ENCODE results near the gene DNAJC21. TPM values are rescaled to one million over a fixed set of nuclear protein-coding genes. Genes with fewer than 3 reads are reported as not detected.
A peak's percentile ranks its signal among the peaks of the same experiment; 100 is the strongest.

DNAJC21 gene
- total and polyA plus RNA-seq, 3 experiments from 2014 or later: 31.0 to 70.6 (median 64.7) TPM

- H3K27ac Mint-ChIP-seq: peak overlapping the region in 2 of 8 donors; percentile 43 to 58
- peaks cover 0 to 5% (median 4%) of the 10 kb centered on the region in 3 donors for H3K36me3 Mint-ChIP-seq
- H3K4me3 ChIP-seq (ENCODE audit: low read length): no peak overlapping the region
- H3K9me3 Mint-ChIP-seq: no peaks in the 10 kb centered on the region
- H3K9me3 ChIP-seq (ENCODE audit: low read length): no peaks in the 10 kb centered on the region
- H3K27me3 Mint-ChIP-seq: no peaks in the 10 kb centered on the region
- H3K27ac ChIP-seq (ENCODE audit: low read depth, low read length): no peak overlapping the region
- no peaks in the 10 kb centered on the region for H3K4me1 ChIP-seq (ENCODE audit: insufficient read depth, low read length)
- H3K36me3 ChIP-seq (ENCODE audit: insufficient read depth, low read length): no peaks in the 10 kb centered on the region
- no peak overlapping the region for H3K4me3 Mint-ChIP-seq
- H3K4me1 Mint-ChIP-seq: no peaks in the 10 kb centered on the region
- ChIA-PET CTCF (interaction anchor here (1.1 to 2.1 kb wide), 3 partner anchors 14 to 419 kb away, joined by 3 to 14 read pairs (median 3); no protein-coding TSS in a partner anchor), POLR2A (no interaction called here)
- DNase-seq: no peak
- H3K27me3 ChIP-seq (ENCODE audit: insufficient read depth, low read length, poor library complexity, severe bottlenecking): no peaks in the 10 kb centered on the region
These were observed 33.5 kb upstream of the DNAJC21 start for GRCh38 chr5:34895641-34896419.

GRCh38 chr5:34897646-34898045 lies 31.7 kb upstream of the DNAJC21 start:
- DNase-seq: no peak
- Mint-ChIP-seq H3K36me3 (peaks cover 0 to 6% (median 5%) of the 10 kb centered on the region in 3 donors), H3K4me1 (no peaks in the 10 kb centered on the region), H3K27me3 (no peaks in the 10 kb centered on the region), H3K27ac (no peak overlapping the region), H3K9me3 (no peaks in the 10 kb centered on the region), H3K4me3 (no peak overlapping the region)
- POLR2A ChIA-PET: no interaction called here
- H3K27me3 ChIP-seq (ENCODE audit: insufficient read depth, low read length, poor library complexity, severe bottlenecking): no peaks in the 10 kb centered on the region
- no peaks in the 10 kb centered on the region for H3K4me1 ChIP-seq (ENCODE audit: insufficient read depth, low read length)
- H3K27ac ChIP-seq (ENCODE audit: low read depth, low read length): no peak overlapping the region
- no peaks in the 10 kb centered on the region for H3K36me3 ChIP-seq (ENCODE audit: insufficient read depth, low read length)
- H3K9me3 ChIP-seq (ENCODE audit: low read length): no peaks in the 10 kb centered on the region
- CTCF ChIA-PET: interaction anchor here (0.7 to 3.1 kb wide), 10 partner anchors 13 to 413 kb away, joined by 3 to 37 read pairs (median 5); partner anchors contain the start of genes DNAJC21 and TTC23L
- H3K4me3 ChIP-seq (ENCODE audit: low read length): no peak overlapping the region

- no peak overlapping the region for H3K27ac Mint-ChIP-seq
- no peak overlapping the region for H3K27ac ChIP-seq (ENCODE audit: low read depth, low read length)
- H3K27me3 ChIP-seq (ENCODE audit: insufficient read depth, low read length, poor library complexity, severe bottlenecking): no peaks in the 10 kb centered on the region
- H3K4me1 Mint-ChIP-seq: no peaks in the 10 kb centered on the region
- no peak overlapping the region for H3K4me3 ChIP-seq (ENCODE audit: low read length)
- ChIA-PET POLR2A (no interaction called here), CTCF (interaction anchor here (0.7 to 3.1 kb wide), 12 partner anchors 13 to 414 kb away, joined by 3 to 37 read pairs (median 5); partner anchors contain the start of genes BRIX1, DNAJC21, RAD1 and TTC23L)
- no peaks in the 10 kb centered on the region for H3K9me3 ChIP-seq (ENCODE audit: low read length)
- DNase-seq: peak; percentile 30 to 67 (median 31)
- H3K36me3 Mint-ChIP-seq: peaks cover 0 to 7% (median 7%) of the 10 kb centered on the region in 3 donors
- no peak overlapping the region for H3K4me3 Mint-ChIP-seq
- no peaks in the 10 kb centered on the region for H3K36me3 ChIP-seq (ENCODE audit: insufficient read depth, low read length)
- no peaks in the 10 kb centered on the region for H3K4me1 ChIP-seq (ENCODE audit: insufficient read depth, low read length)
- no peaks in the 10 kb centered on the region for H3K27me3 Mint-ChIP-seq
- no peaks in the 10 kb centered on the region for H3K9me3 Mint-ChIP-seq
These were observed 31.0 kb upstream of the DNAJC21 start for GRCh38 chr5:34898258-34898895.

- no peaks in the 10 kb centered on the region for H3K27me3 Mint-ChIP-seq
- no peak overlapping the region for H3K27ac ChIP-seq (ENCODE audit: low read depth, low read length)
- no peaks in the 10 kb centered on the region for H3K9me3 ChIP-seq (ENCODE audit: low read length)
- H3K36me3 Mint-ChIP-seq: peaks cover 0 to 11% (median 11%) of the 10 kb centered on the region in 3 donors
- H3K36me3 ChIP-seq (ENCODE audit: insufficient read depth, low read length): no peaks in the 10 kb centered on the region
- no peaks in the 10 kb centered on the region for H3K27me3 ChIP-seq (ENCODE audit: insufficient read depth, low read length, poor library complexity, severe bottlenecking)
- POLR2A ChIA-PET: no interaction called here
- CTCF ChIA-PET: interaction anchor here (0.9 to 3.1 kb wide), 7 partner anchors 14 to 415 kb away, joined by 3 to 37 read pairs (median 6); partner anchors contain the start of genes BRIX1 and RAD1
- H3K4me3 Mint-ChIP-seq: no peak overlapping the region
- DNase-seq: no peak
- H3K4me1 Mint-ChIP-seq: no peaks in the 10 kb centered on the region
- H3K9me3 Mint-ChIP-seq: no peaks in the 10 kb centered on the region
- H3K27ac Mint-ChIP-seq: no peak overlapping the region
- no peaks in the 10 kb centered on the region for H3K4me1 ChIP-seq (ENCODE audit: insufficient read depth, low read length)
- H3K4me3 ChIP-seq (ENCODE audit: low read length): no peak overlapping the region
These were observed 30.3 kb upstream of the DNAJC21 start for GRCh38 chr5:34899066-34899465.

- ChIA-PET POLR2A (no interaction called here), CTCF (interaction anchor here (3.1 kb wide), 1 partner anchor 377 kb away, joined by 37 read pairs; no protein-coding TSS in a partner anchor)
- Mint-ChIP-seq H3K4me3 (no peak overlapping the region), H3K4me1 (no peaks in the 10 kb centered on the region), H3K27me3 (no peaks in the 10 kb centered on the region), H3K36me3 (peaks cover 0 to 17% (median 11%) of the 10 kb centered on the region in 3 donors), H3K27ac (no peak overlapping the region), H3K9me3 (no peaks in the 10 kb centered on the region)
- H3K27ac ChIP-seq (ENCODE audit: low read depth, low read length): no peak overlapping the region
- H3K36me3 ChIP-seq (ENCODE audit: insufficient read depth, low read length): no peaks in the 10 kb centered on the region
- no peaks in the 10 kb centered on the region for H3K9me3 ChIP-seq (ENCODE audit: low read length)
- H3K4me3 ChIP-seq (ENCODE audit: low read length): no peak overlapping the region
- H3K4me1 ChIP-seq (ENCODE audit: insufficient read depth, low read length): no peaks in the 10 kb centered on the region
- DNase-seq: no peak
- H3K27me3 ChIP-seq (ENCODE audit: insufficient read depth, low read length, poor library complexity, severe bottlenecking): no peaks in the 10 kb centered on the region
These were observed 28.7 kb upstream of the DNAJC21 start for GRCh38 chr5:34900652-34901051.

- Histone ChIP-seq H3K36me3 (ENCODE audit: insufficient read depth, low read length) (no peaks in the 10 kb centered on the region), H3K27ac (ENCODE audit: low read depth, low read length) (no peak overlapping the region), H3K4me1 (ENCODE audit: insufficient read depth, low read length) (no peaks in the 10 kb centered on the region), H3K9me3 (ENCODE audit: low read length) (no peaks in the 10 kb centered on the region), H3K4me3 (ENCODE audit: low read length) (no peak overlapping the region), H3K27me3 (ENCODE audit: insufficient read depth, low read length, poor library complexity, severe bottlenecking) (no peaks in the 10 kb centered on the region)
- Mint-ChIP-seq H3K9me3 (no peaks in the 10 kb centered on the region), H3K27me3 (no peaks in the 10 kb centered on the region), H3K4me3 (no peak overlapping the region), H3K4me1 (no peaks in the 10 kb centered on the region), H3K27ac (peak overlapping the region in 1 of 8 donors; percentile 4), H3K36me3 (peaks cover under 1 to 21% (median 9%) of the 10 kb centered on the region in 3 donors)
- ChIA-PET POLR2A (no interaction called here), CTCF (interaction anchor here (1.4 to 2.0 kb wide), 2 partner anchors 9 to 380 kb away, joined by 4 to 8 read pairs; no protein-coding TSS in a partner anchor)
- no peak for DNase-seq
These were observed 26.1 kb upstream of the DNAJC21 start for GRCh38 chr5:34903260-34903659.

- CTCF ChIA-PET: interaction anchor here (1.0 kb wide), 1 partner anchor 10 kb away, joined by 3 read pairs; the partner anchor contains the start of gene RAD1
- Mint-ChIP-seq H3K4me1 (no peaks in the 10 kb centered on the region), H3K36me3 (peaks cover 5 to 41% (median 13%) of the 10 kb centered on the region in 3 donors), H3K9me3 (no peaks in the 10 kb centered on the region), H3K4me3 (no peak overlapping the region), H3K27ac (no peak overlapping the region), H3K27me3 (no peaks in the 10 kb centered on the region)
- no peak for DNase-seq
- no peaks in the 10 kb centered on the region for H3K9me3 ChIP-seq (ENCODE audit: low read length)
- peaks cover 14% of the 10 kb centered on the region for H3K36me3 ChIP-seq (ENCODE audit: insufficient read depth, low read length)
- POLR2A ChIA-PET: no interaction called here
- no peak overlapping the region for H3K4me3 ChIP-seq (ENCODE audit: low read length)
- H3K27me3 ChIP-seq (ENCODE audit: insufficient read depth, low read length, poor library complexity, severe bottlenecking): no peaks in the 10 kb centered on the region
- H3K4me1 ChIP-seq (ENCODE audit: insufficient read depth, low read length): no peaks in the 10 kb centered on the region
- H3K27ac ChIP-seq (ENCODE audit: low read depth, low read length): no peak overlapping the region
These were observed 23.8 kb upstream of the DNAJC21 start for GRCh38 chr5:34905564-34905963.

GRCh38 chr5:34913072-34913471 lies 16.3 kb upstream of the DNAJC21 start:
- ChIA-PET CTCF (no interaction called here), POLR2A (no interaction called here)
- H3K27ac Mint-ChIP-seq: no peak overlapping the region
- no peak overlapping the region for H3K27ac ChIP-seq (ENCODE audit: low read depth, low read length)
- no peaks in the 10 kb centered on the region for H3K9me3 Mint-ChIP-seq
- H3K4me3 ChIP-seq (ENCODE audit: low read length): no peak overlapping the region
- no peaks in the 10 kb centered on the region for H3K27me3 ChIP-seq (ENCODE audit: insufficient read depth, low read length, poor library complexity, severe bottlenecking)
- H3K27me3 Mint-ChIP-seq: no peaks in the 10 kb centered on the region
- DNase-seq: no peak
- peaks cover 5 to 46% (median 9%) of the 10 kb centered on the region in 3 donors for H3K36me3 Mint-ChIP-seq
- no peaks in the 10 kb centered on the region for H3K9me3 ChIP-seq (ENCODE audit: low read length)
- H3K4me1 Mint-ChIP-seq: peaks cover 28 to 46% (median 38%) of the 10 kb centered on the region in 3 donors
- H3K36me3 ChIP-seq (ENCODE audit: insufficient read depth, low read length): peaks cover 28% of the 10 kb centered on the region
- H3K4me3 Mint-ChIP-seq: no peak overlapping the region
- peaks cover 32% of the 10 kb centered on the region for H3K4me1 ChIP-seq (ENCODE audit: insufficient read depth, low read length)

All from CD8-positive, alpha-beta memory T cell (primary cell).